ENCODE data around the gene LSG1.

Gene LSG1

GRCh38 chr3:194604837-194605236 lies 67.2 kb downstream of the LSG1 start:
- no peaks in the 10 kb centered on the region for H3K4me1 ChIP-seq (ENCODE audit: insufficient read depth, low read length, severe bottlenecking)
- H3K36me3 ChIP-seq (ENCODE audit: insufficient read depth, low read length), result peaks cover 13% of the 10 kb centered on the region; the same call in 1 of the 2 replicates
- no peaks in the 10 kb centered on the region; the same call in 1 of the 2 replicates for H3K9me3 ChIP-seq (ENCODE audit: low read length)

DNA sequence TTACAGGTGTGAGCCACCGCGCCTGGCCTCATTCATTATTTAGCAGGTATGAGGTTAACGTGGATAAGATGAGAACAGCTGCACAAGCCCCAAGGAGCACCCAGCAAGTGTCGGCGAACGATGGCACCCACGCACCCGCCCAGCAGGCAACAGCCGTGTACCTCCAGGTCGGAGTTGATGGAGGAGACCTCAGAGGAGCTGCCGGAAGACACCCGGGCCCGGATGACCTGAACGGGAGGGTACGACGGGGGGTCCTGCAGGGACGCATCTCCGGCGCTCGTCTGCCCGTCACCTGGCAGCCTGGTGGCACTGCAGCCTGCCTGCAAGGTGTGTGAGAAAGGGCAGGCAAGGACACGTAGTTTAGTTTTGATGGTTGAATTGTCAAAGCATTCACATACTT lies 67.9 kb downstream of the LSG1 start:
- Histone ChIP-seq H3K4me1 (ENCODE audit: insufficient read depth, low read length, severe bottlenecking) (no peaks in the 10 kb centered on the region), H3K9me3 (ENCODE audit: low read length) (no peaks in the 10 kb centered on the region; the same call in 1 of the 2 replicates), H3F3A (ENCODE audit: insufficient read depth, low read length) (no peaks in the 10 kb centered on the region), H3K4me3 (ENCODE audit: low read depth, low read length, poor library complexity, severe bottlenecking) (no peak overlapping the region), H2AFZ (ENCODE audit: low read length) (no peak overlapping the region), H3K27ac (ENCODE audit: low read depth, low read length, poor library complexity, severe bottlenecking) (no peak overlapping the region), H3K79me2 (ENCODE audit: insufficient read depth, low read length) (no peaks in the 10 kb centered on the region), H3K36me3 (ENCODE audit: insufficient read depth, low read length) (peaks cover 13% of the 10 kb centered on the region; the same call in 1 of the 2 replicates), H4K20me1 (ENCODE audit: insufficient read depth, low read length) (no peaks in the 10 kb centered on the region), H3K27me3 (ENCODE audit: insufficient read depth, low read length) (no peaks in the 10 kb centered on the region), H3K9me2 (ENCODE audit: low read depth, low read length) (no peaks in the 10 kb centered on the region), H3K4me2 (ENCODE audit: low read length) (no peak overlapping the region), H3K9ac (ENCODE audit: low read length) (no peak overlapping the region)
- TF ChIP-seq EZH2 (IDR thresholded peaks at IDR 0.05; ENCODE audit: borderline replicate concordance, low read length) (no peak), CTCF (IDR thresholded peaks at IDR 0.05; ENCODE audit: low read length) (no peak)

More at GRCh38 chr3:194604837-194605236, 67.2 kb downstream of the LSG1 start:
- no peak overlapping the region for H3K4me3 ChIP-seq (ENCODE audit: low read depth, low read length, poor library complexity, severe bottlenecking)
- no peaks in the 10 kb centered on the region for H3K79me2 ChIP-seq (ENCODE audit: insufficient read depth, low read length)
- H3K9ac ChIP-seq (ENCODE audit: low read length), result no peak overlapping the region
- H3F3A ChIP-seq (ENCODE audit: insufficient read depth, low read length), result no peaks in the 10 kb centered on the region
- H3K27ac ChIP-seq (ENCODE audit: low read depth, low read length, poor library complexity, severe bottlenecking), result no peak overlapping the region
- no peak overlapping the region for H3K4me2 ChIP-seq (ENCODE audit: low read length)
- no peak overlapping the region for H2AFZ ChIP-seq (ENCODE audit: low read length)
- H4K20me1 ChIP-seq (ENCODE audit: insufficient read depth, low read length), result no peaks in the 10 kb centered on the region
- no peaks in the 10 kb centered on the region for H3K9me2 ChIP-seq (ENCODE audit: low read depth, low read length)
- H3K27me3 ChIP-seq (ENCODE audit: insufficient read depth, low read length), result no peaks in the 10 kb centered on the region
- TF ChIP-seq CTCF (IDR thresholded peaks at IDR 0.05; ENCODE audit: low read length) (peak; percentile 38; the same call in 1 of the 2 replicates), EZH2 (IDR thresholded peaks at IDR 0.05; ENCODE audit: borderline replicate concordance, low read length) (no peak)

DNA sequence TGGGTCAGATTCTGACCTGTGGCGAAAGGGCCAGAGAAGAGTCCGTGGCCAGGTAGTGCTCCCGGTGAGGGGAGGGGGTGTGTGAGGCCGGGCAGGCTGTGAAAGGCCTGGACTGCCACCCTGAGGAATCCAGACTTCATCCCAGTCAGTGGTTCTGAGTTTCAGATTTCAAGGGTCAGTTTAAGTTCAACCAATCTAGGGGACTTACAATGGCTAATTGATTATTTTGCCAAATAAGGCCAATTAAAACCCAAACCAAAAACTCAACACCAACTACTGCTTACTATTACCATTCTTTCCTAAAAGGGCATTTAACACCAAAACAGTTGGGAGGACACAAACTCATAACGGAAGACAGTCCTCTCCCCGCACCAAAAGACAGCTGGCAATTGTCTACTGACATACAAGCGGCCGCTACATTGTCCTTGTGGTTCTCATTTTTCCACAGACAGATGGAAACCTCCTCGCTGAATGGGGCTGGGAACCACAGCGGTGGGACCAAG lies 69.3 kb downstream of the LSG1 start:
- H3K27me3 ChIP-seq (ENCODE audit: insufficient read depth, low read length), result no peaks in the 10 kb centered on the region
- no peaks in the 10 kb centered on the region for H3K9me2 ChIP-seq (ENCODE audit: low read depth, low read length)
- no peaks in the 10 kb centered on the region for H4K20me1 ChIP-seq (ENCODE audit: insufficient read depth, low read length)
- H2AFZ ChIP-seq (ENCODE audit: low read length), result no peak overlapping the region
- no peak overlapping the region for H3K27ac ChIP-seq (ENCODE audit: low read depth, low read length, poor library complexity, severe bottlenecking)
- H3F3A ChIP-seq (ENCODE audit: insufficient read depth, low read length), result no peaks in the 10 kb centered on the region
- H3K4me3 ChIP-seq (ENCODE audit: low read depth, low read length, poor library complexity, severe bottlenecking), result no peak overlapping the region
- no peaks in the 10 kb centered on the region for H3K4me1 ChIP-seq (ENCODE audit: insufficient read depth, low read length, severe bottlenecking)
- TF ChIP-seq EZH2 (IDR thresholded peaks at IDR 0.05; ENCODE audit: borderline replicate concordance, low read length) (no peak), CTCF (IDR thresholded peaks at IDR 0.05; ENCODE audit: low read length) (no peak)
- H3K79me2 ChIP-seq (ENCODE audit: insufficient read depth, low read length), result no peaks in the 10 kb centered on the region
- no peak overlapping the region for H3K4me2 ChIP-seq (ENCODE audit: low read length)
- H3K9ac ChIP-seq (ENCODE audit: low read length), result no peak overlapping the region
- peaks cover 13% of the 10 kb centered on the region; the same call in 1 of the 2 replicates for H3K36me3 ChIP-seq (ENCODE audit: insufficient read depth, low read length)
- no peaks in the 10 kb centered on the region; the same call in 1 of the 2 replicates for H3K9me3 ChIP-seq (ENCODE audit: low read length)

All from OCI-LY1 (cell line).